PC-9 (cell line): ENCODE results near the gene ZFAND4. TPM values are rescaled to one million over a fixed set of nuclear protein-coding genes. Genes with fewer than 3 reads are reported as not detected.
"Not testable (repeated sequence)": the region's sequence is repeated elsewhere in the genome, so short reads cannot be mapped to it uniquely, and the experiment has no call there.

Experiments used
- BruUV-seq: library from RNA; stranded (reverse); fragments of 400-500 nt; replicated peaks from 2 replicates; lab custom pipeline; 2021; lab: Mats Ljungman, UMichigan
- CTCF ChIA-PET: fragments of 300-600 bp; sonication (Branson Sonifier 250); formaldehyde crosslinking; loops from one replicate; lab custom pipeline; 2022; ENCODE audit warnings: antibody characterized with exemption; lab: Charles Lee
- POLR2A ChIA-PET: fragments of 300-600 bp; sonication (Branson Sonifier 250); formaldehyde crosslinking; loops from one replicate; lab custom pipeline; 2022; ENCODE audit warnings: antibody characterized with exemption; ENCODE audit not compliant: unreplicated experiment; lab: Charles Lee
- DNase-seq, 2 experiments: peaks; one replicate each; pipeline versions ENCODE4 v3.0.0 to v3.0.0-alpha.2; 2015 to 2022; ENCODE audit warnings: mixed read lengths in 1 of 2
- H2AFZ ChIP-seq: fragments of 200-600 bp; sonication (generic); 2 replicates; pipeline ENCODE4 v1.8.1; 2017; ENCODE audit warnings: antibody characterized with exemption
- H3F3A ChIP-seq: fragments of 200-600 bp; sonication (generic); 2 replicates; pipeline ENCODE4 v1.8.1; 2017; ENCODE audit warnings: antibody characterized with exemption, mild to moderate bottlenecking, low read depth; ENCODE audit not compliant: insufficient read depth
- H3K27ac ChIP-seq: fragments of 200-600 bp; sonication (generic); 2 replicates; pipeline ENCODE4 v1.6.1; 2016; ENCODE audit warnings: mixed run types
- H3K27me3 ChIP-seq: fragments of 200-600 bp; sonication (generic); 2 replicates; pipeline ENCODE4 v1.6.1; 2016; ENCODE audit warnings: low read depth, mixed run types; ENCODE audit not compliant: insufficient read depth
- H3K36me3 ChIP-seq: fragments of 200-600 bp; sonication (generic); 2 replicates; pipeline ENCODE4 v1.6.1; 2016; ENCODE audit warnings: low read depth, mixed run types
- H3K4me1 ChIP-seq: fragments of 200-600 bp; sonication (generic); replicated peaks from 2 replicates; pipeline ENCODE4 v1.6.1; 2016; ENCODE audit warnings: mixed run types; ENCODE audit not compliant: insufficient read depth
- H3K4me2 ChIP-seq: fragments of 200-600 bp; sonication (generic); 2 replicates; pipeline ENCODE4 v1.6.1; 2017; ENCODE audit warnings: mixed run types
- H3K4me3 ChIP-seq: fragments of 200-600 bp; sonication (generic); 2 replicates; pipeline ENCODE4 v1.6.1; 2016; ENCODE audit warnings: mixed run types
- H3K79me2 ChIP-seq: fragments of 200-600 bp; sonication (generic); 2 replicates; pipeline ENCODE4 v1.6.1; 2017; ENCODE audit warnings: low read depth, mixed run types
- H3K9me2 ChIP-seq: fragments of 200-600 bp; sonication (generic); 2 replicates; pipeline ENCODE4 v1.8.1; 2017; ENCODE audit warnings: mild to moderate bottlenecking; ENCODE audit not compliant: insufficient read depth
- H3K9me3 ChIP-seq: fragments of 200-600 bp; sonication (generic); 2 replicates; pipeline ENCODE4 v1.8.1; 2016; ENCODE audit warnings: low read depth; ENCODE audit not compliant: insufficient read depth
- H4K20me1 ChIP-seq: fragments of 200-600 bp; sonication (generic); 2 replicates; pipeline ENCODE4 v1.8.1; 2017; ENCODE audit not compliant: insufficient read depth
- CTCF ChIP-seq: fragments of 200-600 bp; sonication (generic); conservative IDR thresholded peaks from 2 replicates; pipeline ENCODE4 v1.6.1; 2017; ENCODE audit warnings: mixed run types, antibody characterized with exemption, mild to moderate bottlenecking, moderate library complexity
- EZH2 ChIP-seq: fragments of 200-600 bp; sonication (generic); IDR thresholded peaks from 2 replicates; pipeline ENCODE4 v1.8.0; 2017; ENCODE audit warnings: antibody characterized with exemption, low read depth
- intact Hi-C: fragments of 100-400 bp; cut with micrococcal nuclease; formaldehyde crosslinking; loops from one replicate; pipeline ENCODE4 v1.10.0; 2022; ENCODE audit not compliant: unreplicated experiment
- total RNA-seq: library from RNA; stranded (reverse); gene quantifications from 2 replicates; pipeline ENCODE4 v1.2.3, GENCODE V29; 2021

Gene ZFAND4
- total RNA-seq, 1 experiment from 2014 or later, result 4.4 TPM

GRCh38 chr10:45607276-45607675, 65.3 kb downstream of the ZFAND4 start:
- TF ChIP-seq EZH2 (no peak), CTCF (no peak)
- no peak overlapping the region for H3K4me2 ChIP-seq
- H2AFZ ChIP-seq, result no peak overlapping the region
- no peak overlapping the region for H3K27ac ChIP-seq
- CTCF ChIA-PET, result no interaction called here
- no peaks in the 10 kb centered on the region for H3K9me2 ChIP-seq
- H4K20me1 ChIP-seq, result no peaks in the 10 kb centered on the region
- POLR2A ChIA-PET, result no interaction called here
- no peak overlapping the region for H3K4me3 ChIP-seq
- H3K9me3 ChIP-seq, result 0 out of 2 replicates have a peak, but pooled peaks cover 5% of the 10 kb centered on the region
- no peak for DNase-seq
- no peaks in the 10 kb centered on the region for H3K4me1 ChIP-seq
- H3K79me2 ChIP-seq, result no peaks in the 10 kb centered on the region
- no peaks in the 10 kb centered on the region for H3K36me3 ChIP-seq
- H3K27me3 ChIP-seq, result no peaks in the 10 kb centered on the region
- H3F3A ChIP-seq, result no peaks in the 10 kb centered on the region
- no TSS peak for BruUV-seq
- intact Hi-C loops, result no loop called here

- H3K4me3 ChIP-seq, result no peak overlapping the region
- BruUV-seq, result no TSS peak
- TF ChIP-seq EZH2 (no peak), CTCF (no peak)
- H3K36me3 ChIP-seq, result no peaks in the 10 kb centered on the region
- no peaks in the 10 kb centered on the region for H3K9me3 ChIP-seq
- no peak overlapping the region for H2AFZ ChIP-seq
- H3K27ac ChIP-seq, result no peak overlapping the region
- intact Hi-C loops, result no loop called here
- no peaks in the 10 kb centered on the region for H3F3A ChIP-seq
- no peaks in the 10 kb centered on the region for H3K4me1 ChIP-seq
- DNase-seq, result no peak
- no peaks in the 10 kb centered on the region for H3K79me2 ChIP-seq
- ChIA-PET POLR2A (no interaction called here), CTCF (no interaction called here)
- no peaks in the 10 kb centered on the region for H3K27me3 ChIP-seq
- no peak overlapping the region for H3K4me2 ChIP-seq
- no peaks in the 10 kb centered on the region; the same call in 1 of the 2 replicates for H4K20me1 ChIP-seq
- H3K9me2 ChIP-seq, result no peaks in the 10 kb centered on the region
Observed at GRCh38 chr10:45602836-45603235, 69.7 kb downstream of the ZFAND4 start.

GRCh38 chr10:45602082-45602730, 70.4 kb downstream of the ZFAND4 start:
- no peak overlapping the region for H3K4me2 ChIP-seq
- H3K4me1 ChIP-seq, result no peaks in the 10 kb centered on the region
- H3F3A ChIP-seq, result no peaks in the 10 kb centered on the region
- CTCF ChIA-PET, result no interaction called here
- no peaks in the 10 kb centered on the region for H3K9me2 ChIP-seq
- no TSS peak for BruUV-seq
- H3K9me3 ChIP-seq, result no peaks in the 10 kb centered on the region
- no peak overlapping the region for H3K4me3 ChIP-seq
- intact Hi-C loops, result no loop called here
- no peak for TF ChIP-seq EZH2
- TF ChIP-seq CTCF, result no peak
- H3K36me3 ChIP-seq, result no peaks in the 10 kb centered on the region
- no peaks in the 10 kb centered on the region for H3K27me3 ChIP-seq
- H3K27ac ChIP-seq, result no peak overlapping the region
- H3K79me2 ChIP-seq, result no peaks in the 10 kb centered on the region
- POLR2A ChIA-PET, result no interaction called here
- DNase-seq, result no peak
- H4K20me1 ChIP-seq, result no peaks in the 10 kb centered on the region; the same call in 1 of the 2 replicates
- no peak overlapping the region for H2AFZ ChIP-seq

- H2AFZ ChIP-seq, H4K20me1 ChIP-seq, H3K36me3 ChIP-seq, H3K4me1 ChIP-seq, CTCF ChIA-PET, BruUV-seq, H3K27ac ChIP-seq, H3K4me2 ChIP-seq, H3K79me2 ChIP-seq, POLR2A ChIA-PET, H3K9me2 ChIP-seq, DNase-seq, H3K27me3 ChIP-seq, intact Hi-C loops, H3F3A ChIP-seq, H3K9me3 ChIP-seq, H3K4me3 ChIP-seq: not testable (repeated sequence)
Observed at GRCh38 chr10:45601254-45601930, 71.2 kb downstream of the ZFAND4 start.

DNA sequence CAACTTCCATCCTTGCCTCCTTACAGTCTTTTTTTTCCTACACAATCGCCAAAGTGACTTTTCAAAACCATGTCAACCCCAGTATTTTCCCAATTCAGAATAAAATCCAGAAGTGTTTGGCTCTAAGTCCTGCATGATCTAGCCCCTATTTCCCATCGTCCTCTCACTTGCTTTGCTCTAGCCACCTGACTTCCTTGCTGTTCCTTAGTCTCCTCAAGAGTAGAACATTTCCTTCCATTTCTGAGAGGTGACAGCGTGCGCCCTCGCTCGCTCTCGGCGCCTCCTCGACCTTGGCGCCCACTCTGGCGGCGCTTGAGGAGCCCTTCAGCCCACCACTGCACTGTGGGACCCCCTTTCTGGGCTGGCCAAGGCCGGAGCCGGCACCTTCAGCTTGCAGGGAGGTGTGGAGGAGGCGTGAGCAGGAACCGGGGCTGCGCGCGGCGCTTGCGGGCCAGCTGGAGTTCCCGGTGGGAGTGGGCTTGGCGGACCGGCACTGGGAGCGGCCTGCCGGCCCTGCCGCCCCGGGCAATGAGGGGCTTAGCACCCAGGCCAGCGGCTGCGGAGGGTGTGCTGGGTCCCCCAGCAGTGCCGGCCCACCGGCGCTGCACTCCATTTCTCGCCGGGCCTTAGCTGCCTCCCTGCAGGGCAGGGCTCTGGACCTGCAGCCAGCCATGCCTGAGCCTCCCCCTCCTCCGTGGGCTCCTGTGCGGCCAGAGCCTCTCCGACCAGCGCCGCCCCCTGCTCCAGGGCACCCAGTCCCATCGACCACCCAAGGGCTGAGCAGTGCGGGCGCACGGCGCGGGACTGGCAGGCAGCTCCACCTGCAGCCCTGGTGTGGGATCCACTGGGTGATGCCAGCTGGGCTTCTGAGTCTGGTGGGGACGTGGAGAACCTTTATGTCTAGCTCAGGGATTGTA, 72.0 kb downstream of the ZFAND4 start:
- H3K27me3 ChIP-seq, H2AFZ ChIP-seq, H3K4me1 ChIP-seq, POLR2A ChIA-PET, BruUV-seq, H3K36me3 ChIP-seq, H3K27ac ChIP-seq, H3K79me2 ChIP-seq, DNase-seq, H3K9me3 ChIP-seq, H3F3A ChIP-seq, H4K20me1 ChIP-seq, H3K4me3 ChIP-seq, intact Hi-C loops, H3K9me2 ChIP-seq, H3K4me2 ChIP-seq, CTCF ChIA-PET: not testable (repeated sequence)
